ENCODE data around the gene DMBX1. TPM values are rescaled to one million over a fixed set of nuclear protein-coding genes. Genes with fewer than 3 reads are reported as not detected.

The DMBX1 gene
- total and polyA plus RNA-seq, 4 donors = not detected

- no peaks in the 10 kb centered on the region for H3K4me1 ChIP-seq (ENCODE audit: control insufficient read depth in 4 of 4, insufficient read depth in 4 of 4, low read length in 3 of 4)
- no peaks in the 10 kb centered on the region for H3K36me3 ChIP-seq (ENCODE audit: control insufficient read depth in 4 of 4, insufficient read depth in 3 of 4, low read depth in 1 of 4, low read length in 3 of 4)
- no peak overlapping the region for H3K9ac ChIP-seq (ENCODE audit: low read depth in 1 of 2, low read length in 2 of 2)
- peaks cover 3 to 15% (median 8%) of the 10 kb centered on the region in 4 donors for H3K27me3 ChIP-seq (ENCODE audit: control insufficient read depth in 4 of 4, insufficient read depth in 4 of 4, low read length in 3 of 4)
- no peak overlapping the region for H3K4me3 ChIP-seq (ENCODE audit: low read depth in 1 of 3, low read length in 3 of 3)
- H3K27ac ChIP-seq (ENCODE audit: low read depth in 1 of 2, low read length in 2 of 2) = no peak overlapping the region
- 70% methylated on average over 6 of the region's 6 CpGs for WGBS
- H3K9me3 ChIP-seq (ENCODE audit: control insufficient read depth in 4 of 4, low read length in 3 of 4) = no peaks in the 10 kb centered on the region
- TF ChIP-seq REST (IDR thresholded peaks at IDR 0.05) (no peak), ATF3 (IDR thresholded peaks at IDR 0.05) (no peak), GABPA (IDR thresholded peaks at IDR 0.05 in 1 of 2, conservative IDR thresholded peaks at IDR 0.05 in 1 of 2) (no peak), SP1 (IDR thresholded peaks at IDR 0.05) (no peak), NR2F2 (IDR thresholded peaks at IDR 0.05) (no peak), RXRA (IDR thresholded peaks at IDR 0.05) (no peak), HNF4G (IDR thresholded peaks at IDR 0.05) (no peak), ZBTB33 (IDR thresholded peaks at IDR 0.05) (no peak), YY1 (IDR thresholded peaks at IDR 0.05) (no peak), FOXA2 (IDR thresholded peaks at IDR 0.05) (no peak), FOXA1 (IDR thresholded peaks at IDR 0.05) (no peak), RAD21 (IDR thresholded peaks at IDR 0.05) (no peak), HNF4A (conservative IDR thresholded peaks at IDR 0.05) (no peak), TAF1 (conservative IDR thresholded peaks at IDR 0.05) (no peak), JUND (IDR thresholded peaks at IDR 0.05) (no peak), CTCF (IDR thresholded peaks at IDR 0.05; ENCODE audit: low read depth, low read length, missing input control) (no peak), EGR1 (IDR thresholded peaks at IDR 0.05; ENCODE audit: low read depth in 2 of 2) (no peak)
- no peak for DNase-seq (ENCODE audit: low spot score)
Measured at GRCh38 chr1:46496505-46496904, 6.9 kb downstream of the DMBX1 start.

GRCh38 chr1:46497020-46497419 lies 7.4 kb downstream of the DMBX1 start:
- Histone ChIP-seq H3K27me3 (ENCODE audit: control insufficient read depth in 4 of 4, insufficient read depth in 4 of 4, low read length in 3 of 4) (peaks cover 3 to 10% (median 5%) of the 10 kb centered on the region in 4 donors), H3K4me3 (ENCODE audit: low read depth in 1 of 3, low read length in 3 of 3) (no peak overlapping the region), H3K36me3 (ENCODE audit: control insufficient read depth in 4 of 4, insufficient read depth in 3 of 4, low read depth in 1 of 4, low read length in 3 of 4) (no peaks in the 10 kb centered on the region), H3K4me1 (ENCODE audit: control insufficient read depth in 4 of 4, insufficient read depth in 4 of 4, low read length in 3 of 4) (no peaks in the 10 kb centered on the region), H3K9me3 (ENCODE audit: control insufficient read depth in 4 of 4, low read length in 3 of 4) (no peaks in the 10 kb centered on the region), H3K9ac (ENCODE audit: low read depth in 1 of 2, low read length in 2 of 2) (no peak overlapping the region), H3K27ac (ENCODE audit: low read depth in 1 of 2, low read length in 2 of 2) (no peak overlapping the region)
- WGBS = 83% methylated on average over 3 of the region's 3 CpGs
- DNase-seq (ENCODE audit: low spot score) = no peak
- TF ChIP-seq SP1 (IDR thresholded peaks at IDR 0.05) = no peak
- TF ChIP-seq MAX (IDR thresholded peaks at IDR 0.05) = no peak
- TF ChIP-seq GABPA (IDR thresholded peaks at IDR 0.05 in 1 of 2, conservative IDR thresholded peaks at IDR 0.05 in 1 of 2) = no peak
- no peak for TF ChIP-seq ATF3 (IDR thresholded peaks at IDR 0.05)
- no peak for TF ChIP-seq CTCF (IDR thresholded peaks at IDR 0.05; ENCODE audit: low read depth, low read length, missing input control)
- TF ChIP-seq FOXA1 (IDR thresholded peaks at IDR 0.05) = no peak
- TF ChIP-seq EGR1 (IDR thresholded peaks at IDR 0.05; ENCODE audit: low read depth in 2 of 2) = no peak
- TF ChIP-seq REST (IDR thresholded peaks at IDR 0.05) = no peak
- TF ChIP-seq FOXA2 (IDR thresholded peaks at IDR 0.05) = no peak
- TF ChIP-seq HNF4G (IDR thresholded peaks at IDR 0.05) = no peak
- TF ChIP-seq TAF1 (conservative IDR thresholded peaks at IDR 0.05) = no peak
